HepG2 (cell line): ENCODE measurements around the gene FOXS1. TPM values are rescaled to one million over a fixed set of nuclear protein-coding genes. Genes with fewer than 3 reads are reported as not detected.

Experiments
- ATF7 ChIP-seq, 2 experiments: fragments of 450-650 bp in 1 of 2; sonication (generic) in 1 of 2; formaldehyde crosslinking in 1 of 2; IDR thresholded peaks; 2 replicates each; pipeline versions ENCODE4 v1.4.0 to v1.6.1; 2016 to 2020; ENCODE audit warnings: antibody characterized with exemption in 1 of 2, mild to moderate bottlenecking in 1 of 2, missing genetic modification reagents in 1 of 2
- DR1 ChIP-seq: sonication (generic); formaldehyde crosslinking; IDR thresholded peaks from 2 replicates; pipeline ENCODE4 v1.8.0; 2021; ENCODE audit warnings: mild to moderate bottlenecking, missing genetic modification reagents, inconsistent platforms
- E2F5 ChIP-seq: sonication (generic); formaldehyde crosslinking; conservative IDR thresholded peaks from 2 replicates; pipeline ENCODE4 v1.4.0; 2020; ENCODE audit warnings: missing genetic modification reagents
- EHMT2 ChIP-seq: fragments of 200-600 bp; sonication (generic); IDR thresholded peaks from 2 replicates; pipeline ENCODE4 v1.7.0; 2017; ENCODE audit warnings: antibody characterized with exemption, low read depth, low read length, borderline replicate concordance
- ETV5 ChIP-seq: IDR thresholded peaks from 2 replicates; pipeline ENCODE4 v1.6.1; 2018; ENCODE audit warnings: missing biosample characterization, missing genetic modification reagents, inconsistent platforms, borderline replicate concordance
- HDAC2 ChIP-seq: sonication (generic); formaldehyde crosslinking; IDR thresholded peaks from 2 replicates; pipeline ENCODE4 v1.4.0; 2020; ENCODE audit warnings: missing genetic modification reagents
- MAX ChIP-seq: IDR thresholded peaks from 2 replicates; pipeline ENCODE4 v1.6.1; 2012; ENCODE audit warnings: inconsistent platforms
- MXD3 ChIP-seq: IDR thresholded peaks from 2 replicates; pipeline ENCODE4 v1.6.1; 2016; ENCODE audit warnings: mild to moderate bottlenecking, missing biosample characterization, missing genetic modification reagents
- PAX8 ChIP-seq: sonication (generic); formaldehyde crosslinking; IDR thresholded peaks from 2 replicates; pipeline ENCODE4 v1.8.0; 2022; ENCODE audit warnings: mild to moderate bottlenecking, missing genetic modification reagents, borderline replicate concordance
- PLRG1 ChIP-seq: fragments of 450-650 bp; conservative IDR thresholded peaks from 2 replicates; pipeline ENCODE4 v1.6.1; 2016
- POGK ChIP-seq: sonication (generic); formaldehyde crosslinking; conservative IDR thresholded peaks from 2 replicates; pipeline ENCODE4 v1.8.0; 2022; ENCODE audit warnings: mild to moderate bottlenecking, moderate library complexity, missing genetic modification reagents
- REPIN1 ChIP-seq: sonication (generic); formaldehyde crosslinking; IDR thresholded peaks from 2 replicates; pipeline ENCODE4 v1.8.0; 2022; ENCODE audit warnings: missing genetic modification reagents, low read depth, mild to moderate bottlenecking, borderline replicate concordance
- SRF ChIP-seq: IDR thresholded peaks from 2 replicates; pipeline ENCODE4 v1.6.1; 2011; ENCODE audit warnings: mild to moderate bottlenecking, low read depth, low read length, moderate library complexity
- SRY ChIP-seq: sonication (generic); formaldehyde crosslinking; IDR thresholded peaks from 2 replicates; pipeline ENCODE4 v1.8.0; 2022; ENCODE audit warnings: mild to moderate bottlenecking, missing genetic modification reagents
- ZBTB38 ChIP-seq: sonication (generic); formaldehyde crosslinking; IDR thresholded peaks from 2 replicates; pipeline ENCODE4 v1.5.1; 2020; ENCODE audit warnings: mild to moderate bottlenecking, missing genetic modification reagents
- ZFP36 ChIP-seq: fragments of 150-350 bp; IDR thresholded peaks from 2 replicates; pipeline ENCODE4 v1.6.1; 2018; ENCODE audit warnings: borderline replicate concordance, low read length, low read depth; ENCODE audit not compliant: partially characterized antibody
- ZFP37 ChIP-seq: sonication (generic); formaldehyde crosslinking; IDR thresholded peaks from 2 replicates; pipeline ENCODE4 v1.4.0; 2020; ENCODE audit warnings: missing genetic modification reagents, borderline replicate concordance
- ZGPAT ChIP-seq: IDR thresholded peaks from 2 replicates; pipeline ENCODE4 v1.6.1; 2016; ENCODE audit warnings: mild to moderate bottlenecking
- ZNF343 ChIP-seq: sonication (generic); formaldehyde crosslinking; IDR thresholded peaks from 2 replicates; pipeline ENCODE4 v1.4.0; 2020; ENCODE audit warnings: mild to moderate bottlenecking, missing genetic modification reagents
- ZNF44 ChIP-seq: sonication (generic); formaldehyde crosslinking; IDR thresholded peaks from 2 replicates; pipeline ENCODE4 v1.5.1; 2020; ENCODE audit warnings: mild to moderate bottlenecking, missing genetic modification reagents
- ZNF512B ChIP-seq: sonication (generic); formaldehyde crosslinking; IDR thresholded peaks from 2 replicates; pipeline ENCODE4 v1.5.1; 2020; ENCODE audit warnings: missing genetic modification reagents, mild to moderate bottlenecking, borderline replicate concordance
- ZNF605 ChIP-seq: sonication (generic); formaldehyde crosslinking; IDR thresholded peaks from 2 replicates; pipeline ENCODE4 v1.8.0; 2022; ENCODE audit warnings: mild to moderate bottlenecking, missing genetic modification reagents
- ZNF761 ChIP-seq: sonication (generic); formaldehyde crosslinking; conservative IDR thresholded peaks from 2 replicates; pipeline ENCODE4 v1.4.0; 2020; ENCODE audit warnings: mild to moderate bottlenecking, missing genetic modification reagents
- ZSCAN12 ChIP-seq: sonication (generic); formaldehyde crosslinking; IDR thresholded peaks from 2 replicates; pipeline ENCODE4 v1.9.0; 2021; ENCODE audit warnings: mild to moderate bottlenecking, missing genetic modification reagents
- ZZZ3 ChIP-seq: sonication (generic); formaldehyde crosslinking; IDR thresholded peaks from 2 replicates; pipeline ENCODE4 v1.4.0; 2020; ENCODE audit warnings: missing genetic modification reagents, mild to moderate bottlenecking, borderline replicate concordance
- polyA plus RNA-seq, 8 experiments: library from polyadenylated mRNA; depleted of rRNA in 3 of 8; stranded (reverse) in 7 of 8; unstranded in 1 of 8; fragments of >200 nt; fragmentation: Illumina TruSeq in 4 of 8; extraction: Trizol in 4 of 8; gene quantifications; 2 replicates each; pipeline versions ENCODE4 v1.2.1 to v1.2.3, GENCODE V29; 2011 to 2016; ENCODE audit warnings: low read depth in 4 of 8, missing spikeins in 1 of 8, mixed read lengths in 1 of 8; ENCODE audit not compliant: insufficient read depth in 1 of 8
- total RNA-seq, 5 experiments: library from RNA; depleted of rRNA; stranded (reverse); fragments of >200 nt; fragmentation: Illumina TruSeq; extraction: Trizol; gene quantifications; 2 replicates each; pipeline ENCODE4 v1.2.3, GENCODE V29; 2016; ENCODE audit warnings: low read depth in 1 of 5

FOXS1 gene
- total and polyA plus RNA-seq, 2 of the 13 experiments (the other 11 are each of a cell fraction or from before 2014, with no cell fraction given), result not detected

- TF ChIP-seq E2F5 (CRISPR knock-in tag), result no peak
- TF ChIP-seq ZFP36, result no peak
- no peak for TF ChIP-seq ZNF343 (CRISPR knock-in tag)
- no peak for TF ChIP-seq HDAC2
- TF ChIP-seq REPIN1 (CRISPR knock-in tag), result no peak
- no peak for TF ChIP-seq SRY
- no peak for TF ChIP-seq EHMT2
- no peak; the same call in 1 of the 2 replicates for TF ChIP-seq ZGPAT (CRISPR knock-in tag)
- TF ChIP-seq PLRG1, result no peak
- TF ChIP-seq ZNF44, result no peak
- TF ChIP-seq POGK, result no peak
- TF ChIP-seq ZZZ3 (CRISPR knock-in tag), result 0 out of 2 replicates have a peak, but pooled peaks have one; percentile 31
- no peak for TF ChIP-seq ATF7 (IDR thresholded peaks at IDR 0.05)
- peak; percentile 7; the same call in 1 of the 2 replicates for TF ChIP-seq ATF7 (CRISPR knock-in tag; IDR thresholded peaks at IDR 0.05)
- no peak for TF ChIP-seq MXD3 (CRISPR knock-in tag)
- no peak for TF ChIP-seq ZNF512B (CRISPR knock-in tag)
- no peak for TF ChIP-seq ZFP37 (CRISPR knock-in tag)
- TF ChIP-seq ZBTB38 (CRISPR knock-in tag), result 0 out of 2 replicates have a peak, but pooled peaks have one; percentile 8
- TF ChIP-seq ETV5, result no peak
- 0 out of 2 replicates have a peak, but pooled peaks have one; percentile 59 for TF ChIP-seq DR1 (CRISPR knock-in tag)
- TF ChIP-seq PAX8, result 0 out of 2 replicates have a peak, but pooled peaks have one; percentile 86
- TF ChIP-seq ZNF761 (CRISPR knock-in tag), result no peak
- TF ChIP-seq ZNF605 (CRISPR knock-in tag), result no peak
- no peak for TF ChIP-seq ZSCAN12 (CRISPR knock-in tag)
- TF ChIP-seq MAX, result no peak
- no peak for TF ChIP-seq SRF
Observed at GRCh38 chr20:31861135-31861384, 15.7 kb upstream of the FOXS1 start (continued).
